GM10847 (cell line): ENCODE measurements around the gene MINK1.

ENCODE experiments used
- POLR2A ChIP-seq: IDR thresholded peaks from 2 replicates; pipeline ENCODE4 v1.6.1; 2011; ENCODE audit not compliant: insufficient read length; ENCODE audit errors: extremely low read depth

Gene MINK1

DNA sequence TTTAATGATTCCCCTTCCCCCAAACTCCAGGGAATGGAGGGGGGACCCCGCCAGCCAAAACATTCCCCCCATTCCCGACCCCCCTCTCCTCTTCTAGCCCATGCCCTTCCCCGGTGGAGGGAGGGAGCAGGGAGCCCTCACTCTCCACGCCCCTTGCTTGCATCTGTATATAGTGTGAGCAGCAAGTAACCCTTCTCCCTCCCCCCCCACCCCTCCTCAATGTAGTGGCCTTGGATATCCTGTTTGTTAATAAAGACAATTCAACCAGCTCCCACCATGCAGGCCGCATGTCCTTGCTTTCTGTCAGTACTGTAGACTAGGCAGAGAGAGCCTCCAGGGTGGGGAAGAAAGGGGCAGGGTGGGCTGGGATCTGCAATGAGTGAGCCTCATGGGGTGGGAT lies 64.6 kb downstream of the MINK1 start:
- no peak for TF ChIP-seq POLR2A

DNA sequence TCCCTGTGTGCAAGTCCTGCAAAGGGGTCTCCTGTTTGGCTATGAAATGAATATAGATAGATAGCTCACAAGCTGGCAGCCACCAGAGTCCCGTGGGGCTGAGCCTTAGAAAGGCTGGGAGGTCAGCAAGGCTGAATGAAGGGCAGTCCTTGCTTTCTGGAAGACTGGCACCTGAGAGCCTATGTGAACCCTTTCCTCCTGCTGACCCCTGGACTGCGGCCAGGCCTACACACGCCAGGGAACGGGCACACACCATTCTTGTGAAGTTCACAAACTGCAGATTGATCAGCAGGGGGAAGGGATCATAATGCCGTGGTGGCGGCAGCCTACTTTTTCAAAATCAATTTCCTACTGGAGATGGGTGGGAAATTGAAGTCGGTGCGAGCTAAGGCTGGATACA lies 65.2 kb downstream of the MINK1 start:
- TF ChIP-seq POLR2A = no peak

DNA sequence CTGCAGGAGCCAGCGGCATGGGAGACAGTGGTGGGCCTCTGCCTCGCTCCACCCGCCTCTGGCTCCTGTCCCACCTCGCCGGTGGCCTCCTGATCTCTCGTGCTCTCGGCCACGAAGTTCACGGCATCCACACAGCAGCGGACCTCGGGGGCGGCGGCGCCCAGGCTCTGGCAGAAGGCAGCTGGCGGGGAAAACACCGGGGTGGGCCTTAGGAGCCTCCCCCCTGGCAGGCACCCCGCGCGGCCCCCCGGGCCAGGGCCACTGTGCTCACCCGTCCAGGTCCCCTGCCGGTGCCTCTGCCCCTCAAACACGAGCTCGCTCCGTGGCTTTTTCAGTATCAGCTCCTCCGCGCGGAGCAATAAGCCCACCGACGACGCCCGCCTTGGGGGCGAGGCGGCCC lies 65.8 kb downstream of the MINK1 start:
- TF ChIP-seq POLR2A = no peak

DNA sequence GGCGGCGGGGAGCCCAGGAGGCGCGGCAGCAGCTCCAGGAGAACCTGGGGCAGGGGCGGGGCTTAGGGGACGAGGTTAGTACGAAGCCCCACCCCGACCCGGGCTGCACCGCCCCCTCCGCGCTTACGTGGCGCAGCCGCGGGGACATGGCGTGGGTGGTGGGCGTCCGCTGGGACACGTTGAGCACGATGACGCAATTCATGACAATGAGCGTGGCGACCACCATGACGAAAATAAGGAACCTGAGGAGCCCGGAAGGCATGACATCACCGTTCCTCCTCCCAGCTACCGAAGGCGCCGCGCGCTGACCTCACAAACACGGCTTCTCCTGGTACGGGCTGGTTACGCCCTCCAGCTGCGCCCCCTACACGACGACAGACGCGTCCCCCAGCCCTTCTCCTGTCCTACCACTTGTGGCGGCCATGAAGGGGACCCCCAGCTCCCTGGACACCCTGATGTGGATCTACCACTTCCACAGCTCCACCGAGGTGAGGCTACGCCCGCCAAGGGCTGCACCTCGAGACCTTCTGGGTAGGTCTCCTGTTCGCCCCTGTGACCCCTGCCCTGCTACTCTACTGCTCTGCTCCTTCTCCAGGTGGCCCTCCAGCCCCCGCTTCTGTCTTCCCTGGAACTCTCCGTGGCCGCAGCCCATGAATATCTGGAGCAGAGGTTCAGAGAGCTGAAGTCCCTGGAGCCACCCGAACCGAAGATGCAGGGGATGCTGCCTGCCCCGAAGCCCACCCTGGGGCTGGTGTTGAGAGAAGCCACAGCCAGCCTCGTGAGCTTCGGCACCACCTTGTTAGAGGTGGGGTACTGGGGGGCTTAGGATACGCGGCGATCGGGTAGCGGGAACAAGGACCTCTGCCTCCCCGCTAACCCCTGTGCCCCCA lies 66.4 kb downstream of the MINK1 start, which contains the start of gene C17orf107:
Gene C17orf107, plus strand, starts transcription at position 196 of the 890 bp plus-strand sequence. Its CDS starts 227 bp downstream, at position 423.
- TF ChIP-seq POLR2A = no peak

DNA sequence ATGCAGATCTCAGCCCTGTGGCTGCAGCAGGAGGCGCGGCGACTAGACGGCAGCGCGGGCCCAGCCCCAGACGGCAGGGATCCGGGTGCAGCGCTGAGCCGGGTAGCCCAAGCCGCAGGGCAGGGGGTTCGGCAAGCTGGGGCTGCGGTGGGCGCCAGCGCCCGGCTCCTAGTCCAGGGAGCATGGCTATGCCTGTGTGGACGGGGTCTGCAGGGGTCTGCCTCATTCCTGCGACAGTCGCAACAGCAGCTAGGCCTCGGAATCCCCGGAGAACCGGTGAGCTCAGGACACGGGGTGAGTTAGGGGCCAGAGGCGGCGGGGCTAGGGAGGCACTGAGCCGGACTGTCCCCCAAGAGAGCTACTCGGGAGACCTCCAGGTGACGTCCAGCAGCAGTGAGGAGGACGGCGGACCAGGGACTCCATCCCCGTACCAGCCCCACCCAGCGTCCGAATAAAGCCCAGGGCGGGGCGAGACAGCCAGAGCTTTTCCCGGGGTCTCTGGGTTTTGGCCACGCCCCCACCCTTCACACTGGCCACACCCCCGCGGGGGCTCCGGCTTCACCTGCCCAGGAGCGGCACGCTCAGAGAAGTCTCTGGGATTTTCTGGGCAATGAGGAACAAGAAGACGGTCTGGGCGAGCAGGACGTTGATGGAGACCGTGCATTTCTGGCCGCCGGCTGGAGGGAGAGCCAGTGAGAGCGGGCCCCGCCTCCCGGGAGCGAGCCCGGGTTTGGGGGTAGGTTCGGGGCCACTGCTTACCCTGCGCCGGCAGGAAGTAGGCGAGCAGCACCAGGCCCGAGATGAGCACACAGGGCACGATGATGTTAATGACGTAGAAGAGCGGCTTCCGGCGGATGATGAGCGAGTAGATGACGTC lies 67.3 kb downstream of the MINK1 start:
- TF ChIP-seq POLR2A = no peak

DNA sequence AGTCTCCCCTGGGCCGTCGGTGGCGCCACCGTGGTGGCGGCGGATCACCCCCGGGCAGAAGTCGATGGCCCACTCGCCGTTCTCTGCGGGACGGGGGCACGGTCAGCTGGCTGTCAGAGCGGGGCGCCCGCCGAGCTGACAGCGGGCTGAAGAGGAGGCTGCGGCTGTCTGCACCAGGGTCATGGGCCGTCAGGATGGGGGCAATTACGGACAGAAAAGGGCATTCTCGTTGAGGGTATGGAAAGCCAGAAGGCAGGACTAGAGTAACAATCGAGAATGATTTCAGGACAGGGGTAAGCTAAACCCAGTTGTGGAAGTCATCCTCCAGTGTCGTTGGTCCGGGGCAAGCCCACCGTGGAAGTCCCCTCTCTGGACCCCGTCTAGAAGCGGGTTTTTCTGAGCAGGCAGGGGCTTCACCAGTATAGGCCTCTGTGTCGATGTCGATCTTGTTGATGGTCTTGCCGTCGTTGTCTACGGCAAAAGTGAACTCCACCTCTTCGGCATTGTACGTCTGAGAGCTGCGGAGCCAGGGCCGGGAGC lies 68.0 kb downstream of the MINK1 start:
- TF ChIP-seq POLR2A = no peak

DNA sequence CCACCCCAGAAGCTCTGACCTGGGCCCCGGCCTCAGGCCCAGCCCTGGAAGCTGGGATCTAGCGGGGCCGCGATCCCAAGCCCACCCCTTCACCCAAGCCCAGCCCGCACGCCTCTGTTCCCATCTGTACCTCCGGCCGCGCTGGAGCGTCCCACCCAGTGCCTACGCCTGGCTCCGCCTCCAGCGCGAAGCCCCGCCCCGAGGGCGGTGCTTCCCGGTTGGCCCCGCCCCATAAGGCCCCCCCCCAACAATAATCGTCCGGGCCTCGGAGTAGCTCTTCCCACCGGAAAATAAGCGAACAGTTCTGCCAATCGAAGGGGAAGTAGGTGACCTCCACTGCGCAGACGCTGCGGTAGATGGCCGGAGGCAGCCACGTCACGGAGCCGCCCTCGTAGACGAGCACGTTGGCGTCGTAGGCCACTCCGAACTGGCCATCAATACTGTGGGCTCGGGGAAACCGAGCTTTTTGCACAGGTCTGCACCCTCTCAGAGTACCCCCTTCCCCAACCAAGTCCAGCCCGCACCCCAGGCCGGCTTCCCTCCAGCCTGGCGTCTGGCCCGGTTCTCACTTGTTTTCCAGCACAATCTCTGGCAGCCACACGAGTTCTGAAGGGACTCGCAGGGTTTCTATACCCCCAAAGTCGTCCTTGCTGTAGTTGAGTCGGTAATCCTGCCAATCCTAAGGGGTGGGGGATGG lies 68.7 kb downstream of the MINK1 start:
- TF ChIP-seq POLR2A = no peak

DNA sequence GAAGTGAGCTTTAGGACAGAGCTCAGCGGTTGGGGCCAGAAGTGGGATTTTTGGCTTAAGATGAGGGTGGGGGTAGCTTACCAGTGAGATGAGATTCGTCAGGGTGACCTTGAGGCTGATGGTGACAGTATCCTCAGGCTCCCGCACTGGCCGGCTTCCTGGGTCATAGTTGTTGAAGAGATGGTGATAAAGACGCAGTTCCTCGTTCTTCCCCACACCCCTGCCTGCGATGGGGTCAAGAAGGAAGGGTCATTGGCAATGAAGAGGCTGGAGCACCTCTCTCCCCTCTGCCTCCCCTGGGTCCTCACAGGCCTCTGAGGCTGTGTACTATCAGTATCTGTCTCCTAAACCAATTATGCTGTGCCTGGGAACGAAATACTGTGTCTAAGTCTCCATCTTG lies 69.4 kb downstream of the MINK1 start:
- TF ChIP-seq POLR2A = no peak

DNA sequence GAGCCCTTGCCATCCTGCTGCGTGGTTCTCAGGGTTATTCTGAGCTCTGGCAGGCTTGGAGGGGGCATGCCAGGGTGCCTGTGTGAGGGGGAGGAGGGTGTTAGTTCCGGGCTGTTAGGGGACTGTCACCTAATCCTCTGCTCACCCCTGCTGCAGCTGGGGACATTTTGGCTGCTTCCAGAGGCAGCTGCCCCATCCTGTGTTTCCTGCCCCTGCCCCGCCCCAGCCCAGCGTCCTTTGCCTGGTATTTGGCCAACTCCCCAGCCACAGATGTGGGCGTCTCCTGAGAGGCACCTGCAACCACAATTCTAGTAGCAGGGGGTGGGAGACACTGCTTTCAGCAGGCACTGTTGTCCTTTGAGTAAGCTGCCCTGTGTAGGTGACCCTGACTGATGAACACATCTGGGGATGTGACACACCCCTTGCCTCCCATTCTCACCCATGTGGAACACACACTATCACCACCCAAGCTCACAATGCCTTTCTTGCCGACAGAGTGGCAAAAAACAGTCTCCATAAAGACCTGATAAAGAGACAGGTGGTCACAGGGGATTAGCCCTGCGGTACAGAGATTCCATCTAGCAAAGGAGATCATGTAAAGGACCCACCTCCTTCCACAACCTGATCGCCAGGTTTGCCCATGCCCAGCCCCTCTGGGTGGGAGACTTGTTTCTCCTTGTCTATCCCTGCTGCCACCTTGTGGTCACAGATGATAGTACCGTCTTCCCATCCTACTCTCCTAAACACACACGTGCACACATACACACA lies 70.1 kb downstream of the MINK1 start, which contains the start of gene CHRNE:
Gene CHRNE, minus strand, starts transcription at position 48 of the 768 bp plus-strand sequence. Its CDS starts 35 bp downstream, at position 13.
- TF ChIP-seq POLR2A = no peak

DNA sequence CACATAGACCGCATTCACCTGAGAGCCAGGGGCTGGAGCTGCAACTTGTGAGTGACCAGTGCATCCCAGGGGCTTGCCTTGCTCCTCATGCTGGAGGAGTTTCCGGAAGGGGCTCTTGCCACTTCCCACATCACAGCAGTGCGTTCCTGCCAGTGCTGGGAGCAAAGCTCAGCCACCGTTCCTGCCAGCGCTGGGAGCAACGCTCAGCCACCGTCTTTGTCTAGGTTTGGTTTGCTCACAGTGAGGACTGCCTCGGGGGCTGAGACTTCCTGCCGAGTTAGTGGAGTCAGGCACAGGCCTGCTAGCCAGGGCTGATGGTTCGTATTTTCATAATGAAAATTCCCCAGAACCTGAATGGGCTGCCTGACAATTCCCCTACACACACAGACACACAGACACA lies 75.2 kb downstream of the MINK1 start:
- TF ChIP-seq POLR2A = no peak

DNA sequence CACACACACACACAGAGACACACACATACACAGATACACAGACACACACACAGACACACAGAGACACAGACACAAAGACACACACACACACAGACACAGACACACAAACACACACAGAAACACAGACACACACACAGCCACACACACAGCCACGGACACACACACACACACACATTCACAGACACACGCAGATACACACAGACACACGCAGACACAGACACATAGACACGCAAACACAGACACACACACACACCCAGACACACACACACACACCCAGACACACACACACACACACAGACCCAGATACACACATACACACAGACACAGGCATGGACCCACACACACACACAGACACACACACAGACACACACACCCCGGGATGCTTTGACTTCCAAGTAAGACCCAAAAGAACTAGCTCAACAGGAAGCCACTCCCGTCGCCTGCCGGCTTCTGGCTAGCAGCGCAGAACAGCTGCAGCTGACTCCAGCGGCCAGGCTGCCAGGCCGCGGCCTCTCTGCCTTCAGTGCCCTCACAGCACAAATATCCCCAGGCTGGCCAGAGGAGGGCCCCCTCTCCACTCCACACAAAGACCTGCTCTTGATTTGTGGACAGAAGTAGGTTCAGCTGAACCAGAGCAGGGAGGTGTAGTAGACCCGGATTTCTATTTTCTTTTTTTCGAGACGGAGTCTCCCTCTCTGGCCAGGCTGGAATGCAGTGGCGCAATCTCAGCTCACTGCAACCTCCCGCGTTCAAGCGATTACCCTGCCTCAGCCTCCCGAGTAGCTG lies 75.8 kb downstream of the MINK1 start:
- no peak for TF ChIP-seq POLR2A

DNA sequence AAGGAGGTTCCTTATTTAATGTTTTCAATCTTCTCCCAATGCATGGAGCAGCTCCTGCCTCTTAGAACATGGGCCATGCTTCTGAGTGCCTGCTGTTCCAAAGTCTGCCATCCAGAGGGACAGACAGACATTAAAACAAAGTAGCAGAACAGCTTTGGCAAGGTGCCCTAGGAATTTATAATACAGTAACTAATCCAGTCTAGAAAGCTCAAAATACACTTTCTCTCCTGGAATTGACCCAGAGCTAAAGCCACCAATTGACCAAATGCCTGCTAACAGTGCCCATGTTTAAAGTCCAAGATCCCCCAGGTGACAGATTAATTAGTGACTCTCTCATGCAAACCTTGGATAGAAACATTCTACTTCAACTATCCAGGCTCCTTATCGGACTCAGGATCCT lies 80.9 kb downstream of the MINK1 start:
- TF ChIP-seq POLR2A = no peak

DNA sequence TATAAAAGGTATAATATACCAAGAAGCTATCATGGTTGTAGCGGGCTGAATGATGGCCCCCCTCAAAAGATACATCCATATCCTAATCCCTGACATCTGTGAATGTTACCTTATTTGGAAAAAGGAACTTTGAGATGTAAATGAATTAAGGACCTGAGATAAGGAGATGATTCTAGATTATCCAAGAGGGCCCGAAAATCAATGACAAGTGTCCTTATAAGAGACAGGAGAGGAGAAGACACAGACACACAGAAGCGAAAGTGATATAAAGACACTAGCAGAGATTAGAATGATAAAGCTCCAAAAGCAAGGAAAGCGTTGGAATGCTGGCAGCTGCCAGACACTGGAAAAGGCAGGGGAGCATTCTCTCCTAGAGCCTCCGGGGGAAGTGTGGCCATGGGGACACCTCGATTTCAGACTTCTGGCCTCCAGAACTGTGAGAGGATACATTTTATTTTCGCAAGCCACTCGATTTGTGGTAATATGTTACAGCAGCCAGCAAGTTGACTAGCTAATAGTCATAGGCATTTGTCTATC lies 86.4 kb downstream of the MINK1 start:
- no peak for TF ChIP-seq POLR2A
